GM23338 (cell line): ENCODE measurements around the gene GPA33. TPM values are rescaled to one million over a fixed set of nuclear protein-coding genes. Genes with fewer than 3 reads are reported as not detected.

ENCODE experiments used
- ATAC-seq: fragments of 200-7000 bp; cut with Tn5 transposase; 3 replicates; pipeline ENCODE4 v1.9.1; 2020
- DNase-seq: peaks from one replicate; pipeline ENCODE4 v3.0.0-alpha.2; 2015; ENCODE audit warnings: low spot score
- H2AFZ ChIP-seq: fragments of 200-600 bp; sonication (generic); 2 replicates; pipeline ENCODE4 v1.8.0; 2016; ENCODE audit warnings: antibody characterized with exemption, mild to moderate bottlenecking, moderate library complexity
- H3F3A ChIP-seq: fragments of 200-600 bp; sonication (generic); replicated peaks from 2 replicates; pipeline ENCODE4 v1.8.0; 2017; ENCODE audit warnings: antibody characterized with exemption, mixed run types, low read depth
- H3K27ac ChIP-seq: fragments of 200-600 bp; sonication (generic); 2 replicates; pipeline ENCODE4 v1.6.1; 2016; ENCODE audit warnings: low read depth
- H3K27me3 ChIP-seq: fragments of 200-600 bp; sonication (generic); 2 replicates; pipeline ENCODE4 v1.8.0; 2016; ENCODE audit warnings: mild to moderate bottlenecking, mixed run types, moderate library complexity; ENCODE audit not compliant: insufficient read depth
- H3K36me3 ChIP-seq: fragments of 200-600 bp; sonication (generic); 2 replicates; pipeline ENCODE4 v1.8.0; 2016; ENCODE audit warnings: mild to moderate bottlenecking; ENCODE audit not compliant: insufficient read depth
- H3K4me1 ChIP-seq: fragments of 200-600 bp; sonication (generic); 2 replicates; pipeline ENCODE4 v1.8.0; 2016; ENCODE audit warnings: mild to moderate bottlenecking, moderate library complexity; ENCODE audit not compliant: insufficient read depth
- H3K4me2 ChIP-seq: fragments of 200-600 bp; sonication (generic); 2 replicates; pipeline ENCODE4 v1.7.1; 2017; ENCODE audit warnings: mixed run types
- H3K4me3 ChIP-seq: fragments of 200-600 bp; sonication (generic); 2 replicates; pipeline ENCODE4 v1.6.1; 2016; ENCODE audit warnings: mixed run types
- H3K79me2 ChIP-seq: fragments of 200-600 bp; sonication (generic); replicated peaks from 2 replicates; pipeline ENCODE4 v1.8.0; 2017; ENCODE audit warnings: mild to moderate bottlenecking; ENCODE audit not compliant: insufficient read depth
- H3K9me2 ChIP-seq: fragments of 200-600 bp; sonication (generic); 2 replicates; pipeline ENCODE4 v1.8.0; 2017; ENCODE audit not compliant: insufficient read depth
- H4K20me1 ChIP-seq: fragments of 200-600 bp; sonication (generic); replicated peaks from 2 replicates; pipeline ENCODE4 v1.8.0; 2017; ENCODE audit warnings: mild to moderate bottlenecking; ENCODE audit not compliant: insufficient read depth
- H3K27ac Mint-ChIP-seq: 2 replicates; pipeline ENCODE4 v1.8.0; 2020; ENCODE audit warnings: inconsistent platforms, mild to moderate bottlenecking, moderate library complexity, mixed read lengths
- H3K27me3 Mint-ChIP-seq: 3 replicates; pipeline ENCODE4 v1.8.0; 2022; ENCODE audit warnings: low read depth, mild to moderate bottlenecking, moderate library complexity, mixed read lengths, inconsistent platforms; ENCODE audit not compliant: insufficient read depth, poor library complexity
- H3K36me3 Mint-ChIP-seq: 3 replicates; pipeline ENCODE4 v1.8.0; 2021; ENCODE audit warnings: low read depth, mild to moderate bottlenecking, inconsistent platforms, moderate library complexity, mixed read lengths
- H3K4me1 Mint-ChIP-seq: 3 replicates; pipeline ENCODE4 v1.8.0; 2020; ENCODE audit warnings: mild to moderate bottlenecking, inconsistent platforms, mixed read lengths
- H3K4me3 Mint-ChIP-seq: 3 replicates; pipeline ENCODE4 v1.8.0; 2021; ENCODE audit warnings: moderate library complexity, mild to moderate bottlenecking, inconsistent platforms, mixed read lengths
- H3K9me3 Mint-ChIP-seq: 3 replicates; pipeline ENCODE4 v1.8.0; 2020; ENCODE audit warnings: moderate library complexity, mild to moderate bottlenecking, inconsistent platforms, mixed read lengths
- EZH2 ChIP-seq: fragments of 200-600 bp; sonication (generic); IDR thresholded peaks from one replicate; pipeline ENCODE4 v1.8.0; 2017; ENCODE audit warnings: antibody characterized with exemption, mild to moderate bottlenecking, low read depth; ENCODE audit not compliant: unreplicated experiment
- EZH2phosphoT487 ChIP-seq: fragments of 200-600 bp; sonication (generic); IDR thresholded peaks from one replicate; pipeline ENCODE4 v1.8.1; 2018; ENCODE audit warnings: antibody characterized with exemption; ENCODE audit not compliant: unreplicated experiment
- JUNB ChIP-seq: IDR thresholded peaks from one replicate; pipeline ENCODE4 v1.6.1; 2016; ENCODE audit warnings: antibody characterized with exemption; ENCODE audit not compliant: unreplicated experiment
- NANOG ChIP-seq: IDR thresholded peaks from 2 replicates; pipeline ENCODE4 v1.6.1; 2016; ENCODE audit warnings: antibody characterized with exemption, borderline replicate concordance
- POLR2AphosphoS5 ChIP-seq: IDR thresholded peaks from 2 replicates; pipeline ENCODE4 v1.6.1; 2016; ENCODE audit warnings: antibody characterized with exemption, low read depth
- STAT1 ChIP-seq: IDR thresholded peaks from one replicate; pipeline ENCODE4 v1.6.1; 2016; ENCODE audit warnings: antibody characterized with exemption; ENCODE audit not compliant: unreplicated experiment
- ZNF114 ChIP-seq: fragments of 250-450 bp; sonication (Bioruptor Pico); IDR thresholded peaks from 2 replicates; pipeline ENCODE4 v1.5.0; 2020; ENCODE audit warnings: mild to moderate bottlenecking, moderate library complexity
- ZNF331 ChIP-seq: fragments of 250-450 bp; sonication (Bioruptor Pico); IDR thresholded peaks from 2 replicates; pipeline ENCODE4 v1.5.0; 2020; ENCODE audit warnings: low read depth, mild to moderate bottlenecking, moderate library complexity
- polyA plus RNA-seq: library from polyadenylated mRNA; unstranded; fragments of >200 nt; fragmentation: Nextera tagmentation; extraction: Ambion mirVana; gene quantifications from 2 replicates; pipeline ENCODE4 v1.2.1, GENCODE V29; 2016
- total RNA-seq: library from RNA; depleted of rRNA; stranded (reverse); fragments of >200 nt; shearing (Covaris generic); gene quantifications from 2 replicates; pipeline ENCODE4 v1.2.3, GENCODE V29; 2014
- TF ChIP-seq, protein P1 (sequence below), 2 experiments: fragments of 200-600 bp in 1 of 2; sonication (generic) in 1 of 2; conservative IDR thresholded peaks; 2 replicates each; pipeline versions ENCODE4 v1.5.1 to v1.6.1; 2016 to 2017; ENCODE audit warnings: antibody characterized with exemption in 2 of 2, low read depth in 2 of 2, mild to moderate bottlenecking in 2 of 2, moderate library complexity in 1 of 2
- TF ChIP-seq, protein P2 (sequence below): IDR thresholded peaks from one replicate; pipeline ENCODE4 v1.6.1; 2018; ENCODE audit warnings: antibody characterized with exemption; ENCODE audit not compliant: unreplicated experiment
- TF ChIP-seq, protein P3 (sequence below): IDR thresholded peaks from 2 replicates; pipeline ENCODE4 v1.6.1; 2016; ENCODE audit warnings: antibody characterized with exemption

GPA33 gene
- total and polyA plus RNA-seq, 2 experiments from 2014 or later = 0.10 to 0.28 TPM

DNA sequence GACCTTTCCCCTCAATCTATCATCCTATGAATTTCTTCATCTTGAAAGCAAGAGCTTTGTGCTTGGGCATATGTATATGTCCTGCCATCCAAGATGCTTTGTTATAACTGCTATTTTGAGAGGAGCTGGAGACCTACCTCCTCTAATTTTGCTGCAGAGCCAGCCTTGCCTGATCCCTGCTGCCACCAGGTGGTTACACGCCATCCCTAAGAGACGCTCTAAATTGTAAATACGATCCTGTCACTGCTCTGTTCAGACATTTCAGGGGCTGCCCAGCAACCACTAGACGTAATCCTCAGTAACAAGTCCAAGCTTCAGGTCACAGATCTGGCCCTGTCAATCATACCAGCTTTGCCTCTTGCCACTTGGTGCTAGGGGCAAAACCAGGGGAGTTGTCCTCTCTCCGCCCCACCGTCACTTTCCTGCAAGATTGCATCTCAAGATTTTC is 32.9 kb downstream of the GPA33 start (continued):
- no peak for TF ChIP-seq EZH2phosphoT487
- TF ChIP-seq, protein P1, sequence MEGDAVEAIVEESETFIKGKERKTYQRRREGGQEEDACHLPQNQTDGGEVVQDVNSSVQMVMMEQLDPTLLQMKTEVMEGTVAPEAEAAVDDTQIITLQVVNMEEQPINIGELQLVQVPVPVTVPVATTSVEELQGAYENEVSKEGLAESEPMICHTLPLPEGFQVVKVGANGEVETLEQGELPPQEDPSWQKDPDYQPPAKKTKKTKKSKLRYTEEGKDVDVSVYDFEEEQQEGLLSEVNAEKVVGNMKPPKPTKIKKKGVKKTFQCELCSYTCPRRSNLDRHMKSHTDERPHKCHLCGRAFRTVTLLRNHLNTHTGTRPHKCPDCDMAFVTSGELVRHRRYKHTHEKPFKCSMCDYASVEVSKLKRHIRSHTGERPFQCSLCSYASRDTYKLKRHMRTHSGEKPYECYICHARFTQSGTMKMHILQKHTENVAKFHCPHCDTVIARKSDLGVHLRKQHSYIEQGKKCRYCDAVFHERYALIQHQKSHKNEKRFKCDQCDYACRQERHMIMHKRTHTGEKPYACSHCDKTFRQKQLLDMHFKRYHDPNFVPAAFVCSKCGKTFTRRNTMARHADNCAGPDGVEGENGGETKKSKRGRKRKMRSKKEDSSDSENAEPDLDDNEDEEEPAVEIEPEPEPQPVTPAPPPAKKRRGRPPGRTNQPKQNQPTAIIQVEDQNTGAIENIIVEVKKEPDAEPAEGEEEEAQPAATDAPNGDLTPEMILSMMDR (conservative IDR thresholded peaks at IDR 0.05; ENCODE audit: low read depth in 2 of 2) = peak; percentile 66 to 93

DNA sequence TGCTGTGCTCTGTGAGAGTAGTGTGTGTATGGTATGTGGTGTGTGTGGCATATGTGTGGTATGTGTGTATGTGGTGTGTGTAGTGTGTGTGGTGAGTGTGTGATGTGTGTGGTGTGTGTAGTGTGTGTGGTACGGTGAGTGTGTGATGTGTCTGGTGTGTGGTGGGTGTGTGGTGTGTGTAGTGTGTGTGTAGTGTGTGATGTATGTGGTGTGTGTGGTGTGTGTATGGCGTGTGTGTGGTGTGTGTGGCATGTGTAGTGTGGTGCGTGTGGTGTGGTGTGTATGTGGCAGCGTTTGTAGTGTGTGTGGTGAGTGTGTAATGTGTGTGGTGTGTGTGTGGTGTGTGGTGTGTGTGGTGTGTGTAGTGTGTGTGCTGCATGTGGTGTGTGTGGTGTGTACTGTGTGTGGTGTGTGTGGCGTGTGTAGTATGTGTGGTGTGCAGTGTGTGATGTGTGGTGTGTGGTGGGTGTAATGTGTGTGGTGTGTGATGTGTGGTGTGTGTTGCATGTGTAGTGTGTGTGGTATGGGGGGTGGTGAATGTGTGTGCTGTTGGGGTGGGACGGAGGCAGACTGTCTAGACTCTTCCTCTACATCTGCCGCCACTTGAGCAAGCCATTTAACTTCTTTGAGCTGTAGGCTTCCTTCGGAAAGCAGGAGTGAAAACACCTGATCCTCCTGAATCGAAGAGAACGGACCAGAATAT is 33.5 kb downstream of the GPA33 start:
- no peak for TF ChIP-seq STAT1
- TF ChIP-seq JUNB = no peak
- no peak for TF ChIP-seq EZH2
- no peak overlapping the region for H3K27ac Mint-ChIP-seq
- Histone ChIP-seq H3K4me1 (peaks cover 16% of the 10 kb centered on the region; the same call in 1 of the 2 replicates), H3K79me2 (no peaks in the 10 kb centered on the region), H3F3A (no peaks in the 10 kb centered on the region), H3K9me2 (no peaks in the 10 kb centered on the region), H3K27ac (no peak overlapping the region), H3K4me3 (no peak overlapping the region), H2AFZ (no peak overlapping the region), H3K27me3 (no peaks in the 10 kb centered on the region), H4K20me1 (no peaks in the 10 kb centered on the region), H3K36me3 (no peaks in the 10 kb centered on the region), H3K4me2 (no peak overlapping the region)
- H3K9me3 Mint-ChIP-seq = no peaks in the 10 kb centered on the region
- H3K4me1 Mint-ChIP-seq = peaks cover 17% of the 10 kb centered on the region
- H3K4me3 Mint-ChIP-seq = no peak overlapping the region
- no peaks in the 10 kb centered on the region; the same call in 2 of the 3 replicates for H3K36me3 Mint-ChIP-seq
- peak; percentile 6; the same call in 2 of the 3 replicates for ATAC-seq
- peak; percentile 56 for DNase-seq
- H3K27me3 Mint-ChIP-seq = peaks cover 19% of the 10 kb centered on the region

DNA sequence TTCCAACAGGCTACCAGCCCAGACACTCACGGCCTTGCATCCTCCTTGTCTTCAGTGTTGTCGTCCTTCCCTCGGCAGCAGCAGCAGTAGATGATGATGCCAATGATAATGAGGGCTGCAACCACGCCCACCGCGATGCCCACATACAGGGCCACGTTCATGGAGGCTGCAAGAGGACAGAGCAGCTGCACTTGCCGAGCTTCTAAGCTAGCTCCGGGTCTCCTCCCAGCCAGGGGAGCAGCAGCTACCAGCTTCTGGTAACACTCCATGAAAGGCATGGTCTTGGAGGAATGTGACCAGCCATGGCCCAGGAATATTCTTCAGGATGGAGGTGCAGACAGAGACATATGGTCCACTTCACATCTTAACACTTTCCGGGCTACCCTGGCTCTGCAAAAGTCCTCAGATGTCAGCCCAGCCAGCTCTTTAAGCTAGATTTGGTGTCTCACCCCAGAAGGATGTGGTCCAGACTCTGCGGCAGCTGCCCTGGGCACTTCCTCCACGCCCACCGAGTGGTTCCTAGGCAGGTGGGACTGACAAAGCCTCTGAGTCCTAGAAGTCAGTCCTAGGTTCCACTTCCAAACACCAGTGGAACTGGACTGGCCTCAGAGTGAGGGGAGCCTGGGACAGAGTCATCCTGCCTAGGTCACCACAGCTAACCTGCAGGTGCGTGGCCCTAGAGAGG is 35.1 kb downstream of the GPA33 start:
- Mint-ChIP-seq H3K36me3 (no peaks in the 10 kb centered on the region; the same call in 2 of the 3 replicates), H3K4me3 (no peak overlapping the region), H3K27ac (no peak overlapping the region), H3K27me3 (peaks cover 21% of the 10 kb centered on the region), H3K9me3 (no peaks in the 10 kb centered on the region), H3K4me1 (peaks cover 14% of the 10 kb centered on the region)
- Histone ChIP-seq H3K4me2 (no peak overlapping the region), H3K4me3 (no peak overlapping the region), H2AFZ (no peak overlapping the region), H3K27me3 (no peaks in the 10 kb centered on the region), H3F3A (no peaks in the 10 kb centered on the region), H3K4me1 (peaks cover 13% of the 10 kb centered on the region; the same call in 1 of the 2 replicates), H3K36me3 (no peaks in the 10 kb centered on the region), H4K20me1 (no peaks in the 10 kb centered on the region), H3K9me2 (no peaks in the 10 kb centered on the region), H3K27ac (no peak overlapping the region), H3K79me2 (no peaks in the 10 kb centered on the region)
- no peak for ATAC-seq
- DNase-seq = no peak
- TF ChIP-seq ZNF331 = no peak
- no peak for TF ChIP-seq ZNF114 (CRISPR knock-in tag)
- TF ChIP-seq JUNB = no peak
- TF ChIP-seq EZH2 = no peak
- TF ChIP-seq NANOG = no peak
- TF ChIP-seq, protein P2, sequence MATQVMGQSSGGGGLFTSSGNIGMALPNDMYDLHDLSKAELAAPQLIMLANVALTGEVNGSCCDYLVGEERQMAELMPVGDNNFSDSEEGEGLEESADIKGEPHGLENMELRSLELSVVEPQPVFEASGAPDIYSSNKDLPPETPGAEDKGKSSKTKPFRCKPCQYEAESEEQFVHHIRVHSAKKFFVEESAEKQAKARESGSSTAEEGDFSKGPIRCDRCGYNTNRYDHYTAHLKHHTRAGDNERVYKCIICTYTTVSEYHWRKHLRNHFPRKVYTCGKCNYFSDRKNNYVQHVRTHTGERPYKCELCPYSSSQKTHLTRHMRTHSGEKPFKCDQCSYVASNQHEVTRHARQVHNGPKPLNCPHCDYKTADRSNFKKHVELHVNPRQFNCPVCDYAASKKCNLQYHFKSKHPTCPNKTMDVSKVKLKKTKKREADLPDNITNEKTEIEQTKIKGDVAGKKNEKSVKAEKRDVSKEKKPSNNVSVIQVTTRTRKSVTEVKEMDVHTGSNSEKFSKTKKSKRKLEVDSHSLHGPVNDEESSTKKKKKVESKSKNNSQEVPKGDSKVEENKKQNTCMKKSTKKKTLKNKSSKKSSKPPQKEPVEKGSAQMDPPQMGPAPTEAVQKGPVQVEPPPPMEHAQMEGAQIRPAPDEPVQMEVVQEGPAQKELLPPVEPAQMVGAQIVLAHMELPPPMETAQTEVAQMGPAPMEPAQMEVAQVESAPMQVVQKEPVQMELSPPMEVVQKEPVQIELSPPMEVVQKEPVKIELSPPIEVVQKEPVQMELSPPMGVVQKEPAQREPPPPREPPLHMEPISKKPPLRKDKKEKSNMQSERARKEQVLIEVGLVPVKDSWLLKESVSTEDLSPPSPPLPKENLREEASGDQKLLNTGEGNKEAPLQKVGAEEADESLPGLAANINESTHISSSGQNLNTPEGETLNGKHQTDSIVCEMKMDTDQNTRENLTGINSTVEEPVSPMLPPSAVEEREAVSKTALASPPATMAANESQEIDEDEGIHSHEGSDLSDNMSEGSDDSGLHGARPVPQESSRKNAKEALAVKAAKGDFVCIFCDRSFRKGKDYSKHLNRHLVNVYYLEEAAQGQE = no peak
- no peak for TF ChIP-seq POLR2AphosphoS5
- TF ChIP-seq EZH2phosphoT487 = no peak
- TF ChIP-seq STAT1 = no peak
- TF ChIP-seq, protein P3, sequence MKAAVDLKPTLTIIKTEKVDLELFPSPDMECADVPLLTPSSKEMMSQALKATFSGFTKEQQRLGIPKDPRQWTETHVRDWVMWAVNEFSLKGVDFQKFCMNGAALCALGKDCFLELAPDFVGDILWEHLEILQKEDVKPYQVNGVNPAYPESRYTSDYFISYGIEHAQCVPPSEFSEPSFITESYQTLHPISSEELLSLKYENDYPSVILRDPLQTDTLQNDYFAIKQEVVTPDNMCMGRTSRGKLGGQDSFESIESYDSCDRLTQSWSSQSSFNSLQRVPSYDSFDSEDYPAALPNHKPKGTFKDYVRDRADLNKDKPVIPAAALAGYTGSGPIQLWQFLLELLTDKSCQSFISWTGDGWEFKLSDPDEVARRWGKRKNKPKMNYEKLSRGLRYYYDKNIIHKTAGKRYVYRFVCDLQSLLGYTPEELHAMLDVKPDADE = no peak
